ENCODE data around the gene TBC1D22A.

Gene TBC1D22A

GRCh38 chr22:46971099-46971763 lies 208.8 kb downstream of the TBC1D22A start:
- TF ChIP-seq CTCF (IDR thresholded peaks at IDR 0.05; ENCODE audit: low read depth, low read length) = no peak
- H3K4me3 ChIP-seq (replicated peaks in 1 of 2; ENCODE audit: low read depth in 2 of 2, low read length in 2 of 2) = no peak overlapping the region
- DNase-seq (ENCODE audit: low read depth in 2 of 2) = peak; percentile 35 to 84

DNA sequence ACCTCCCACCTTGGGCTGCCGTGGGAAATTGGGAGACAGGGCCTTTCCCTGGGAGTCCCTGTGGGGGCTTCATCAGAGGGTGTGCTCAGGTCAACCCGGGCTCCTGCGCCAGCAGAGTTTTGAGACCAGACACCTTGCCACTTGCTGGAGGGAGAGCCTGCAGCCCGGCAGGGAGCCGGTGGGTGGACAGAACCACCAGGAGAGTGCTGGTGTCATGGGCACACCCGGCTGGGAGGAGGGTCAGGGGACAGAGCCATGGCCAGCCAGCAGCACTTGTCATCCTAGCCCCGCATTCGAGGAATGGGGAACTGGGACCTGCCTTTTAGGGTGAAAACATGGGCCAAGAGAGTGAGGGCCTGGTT lies 209.3 kb downstream of the TBC1D22A start:
- no peak for TF ChIP-seq CTCF (IDR thresholded peaks at IDR 0.05; ENCODE audit: low read depth, low read length)
- H3K4me3 ChIP-seq (replicated peaks in 1 of 2; ENCODE audit: low read depth in 2 of 2, low read length in 2 of 2) = no peak overlapping the region
- no peak for DNase-seq (ENCODE audit: low read depth in 2 of 2)

GRCh38 chr22:46972256-46972655 lies 209.8 kb downstream of the TBC1D22A start:
- no peak overlapping the region for H3K4me3 ChIP-seq (replicated peaks in 1 of 2; ENCODE audit: low read depth in 2 of 2, low read length in 2 of 2)
- no peak for DNase-seq (ENCODE audit: low read depth in 2 of 2)
- no peak for TF ChIP-seq CTCF (IDR thresholded peaks at IDR 0.05; ENCODE audit: low read depth, low read length)

- TF ChIP-seq CTCF (IDR thresholded peaks at IDR 0.05; ENCODE audit: low read depth, low read length) = no peak
- H3K4me3 ChIP-seq (replicated peaks in 1 of 2; ENCODE audit: low read depth in 2 of 2, low read length in 2 of 2) = no peak overlapping the region
- DNase-seq (ENCODE audit: low read depth in 2 of 2) = no peak
These were observed 210.7 kb downstream of the TBC1D22A start for GRCh38 chr22:46972901-46973831.

DNA sequence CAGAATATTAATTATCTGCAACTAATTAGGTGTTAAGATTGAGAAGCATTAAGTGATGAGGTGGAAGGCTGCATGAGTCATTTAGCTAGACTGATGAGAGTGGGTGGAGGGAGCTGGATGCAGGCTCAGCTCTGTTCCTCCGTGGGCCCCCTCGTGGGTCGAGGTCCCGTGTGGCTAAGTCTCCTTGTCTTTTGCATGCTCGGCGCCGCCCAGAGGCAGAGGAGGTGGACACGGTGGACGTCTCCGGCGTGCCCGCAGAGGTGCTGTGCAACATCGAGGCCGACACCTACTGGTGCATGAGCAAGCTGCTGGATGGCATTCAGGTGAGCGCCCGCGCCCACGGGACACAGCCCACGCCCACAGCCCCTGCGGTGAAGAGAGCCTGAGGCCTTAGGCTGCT lies 211.6 kb downstream of the TBC1D22A start:
- no peak for TF ChIP-seq CTCF (IDR thresholded peaks at IDR 0.05; ENCODE audit: low read depth, low read length)
- no peak for DNase-seq (ENCODE audit: low read depth in 2 of 2)
- no peak overlapping the region for H3K4me3 ChIP-seq (replicated peaks in 1 of 2; ENCODE audit: low read depth in 2 of 2, low read length in 2 of 2)

DNA sequence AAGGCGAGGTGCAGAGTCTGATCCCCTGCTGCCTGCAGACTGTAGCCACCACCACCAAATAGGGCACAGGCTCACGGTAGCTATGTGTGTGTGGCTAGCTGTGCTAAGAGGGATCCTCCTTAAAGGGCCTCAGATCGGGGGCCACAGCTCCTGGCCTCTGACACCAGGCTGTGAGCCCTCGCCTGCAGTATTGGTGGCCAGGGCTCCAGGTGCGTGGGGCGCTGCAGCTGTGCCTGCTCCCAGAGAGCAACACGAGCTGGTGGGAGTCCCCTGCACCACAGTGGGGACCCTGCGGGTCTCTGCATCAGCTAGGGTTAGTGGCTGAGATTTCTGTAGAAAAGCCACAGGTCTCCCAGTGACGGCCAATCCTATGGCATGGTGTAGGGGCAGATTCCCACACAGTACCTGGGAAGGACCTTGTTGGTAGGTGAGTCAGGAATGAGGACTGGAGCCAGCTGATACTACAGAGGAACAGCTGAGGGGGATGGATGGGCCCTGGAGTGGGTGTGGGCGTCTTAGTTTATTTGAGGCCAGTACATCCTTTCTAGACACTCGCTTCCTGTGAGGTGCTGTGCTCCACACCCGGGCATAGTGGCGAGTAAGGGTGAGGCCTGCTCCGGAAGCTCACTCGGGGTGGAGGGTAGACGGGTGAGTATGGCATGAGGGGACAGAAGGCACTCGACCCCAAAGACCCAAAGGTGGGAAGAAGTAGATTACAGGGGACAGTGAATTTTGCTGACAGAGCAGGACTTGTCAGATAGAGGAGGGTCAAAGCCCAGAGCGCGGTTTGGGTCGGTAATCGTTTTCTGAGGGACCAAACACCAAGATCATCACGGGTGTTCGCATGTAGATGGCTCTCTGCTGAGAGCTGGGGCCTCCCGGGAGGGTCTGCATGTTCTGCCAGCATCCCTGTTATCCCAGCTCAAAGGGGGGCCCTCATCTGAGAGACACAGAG lies 212.5 kb downstream of the TBC1D22A start:
- H3K4me3 ChIP-seq (replicated peaks in 1 of 2; ENCODE audit: low read depth in 2 of 2, low read length in 2 of 2) = no peak overlapping the region
- TF ChIP-seq CTCF (IDR thresholded peaks at IDR 0.05; ENCODE audit: low read depth, low read length) = no peak
- no peak for DNase-seq (ENCODE audit: low read depth in 2 of 2)
